K562 (cell line): ENCODE measurements around the gene CDC27.

Source experiments
- ATF7 ChIP-seq: fragments of 450-650 bp; IDR thresholded peaks from 2 replicates; pipeline ENCODE4 v1.7.1; 2014; ENCODE audit warnings: mild to moderate bottlenecking, moderate library complexity
- BDP1 ChIP-seq: IDR thresholded peaks from 3 replicates; pipeline ENCODE4 v1.6.1; 2011; ENCODE audit not compliant: insufficient read length, insufficient read depth
- CTCF ChIP-seq, 3 experiments: IDR thresholded peaks in 2 of 3; conservative IDR thresholded peaks in 1 of 3; 2 replicates each; pipeline ENCODE4 v1.5.1; 2011 to 2012; ENCODE audit warnings: low read length in 3 of 3, mild to moderate bottlenecking in 3 of 3, control low read depth in 2 of 3, improper control_type of control experiment in 1 of 3, inconsistent platforms in 1 of 3, low read depth in 1 of 3, mixed read lengths in 1 of 3, moderate library complexity in 1 of 3; ENCODE audit not compliant: insufficient read depth in 2 of 3
- GATAD2A ChIP-seq: fragments of 450-650 bp; IDR thresholded peaks from 2 replicates; pipeline ENCODE4 v1.6.1; 2017
- NFIC ChIP-seq: fragments of 450-650 bp; IDR thresholded peaks from 2 replicates; pipeline ENCODE4 v1.6.1; 2017; ENCODE audit warnings: mild to moderate bottlenecking, inconsistent platforms
- POLR2AphosphoS5 ChIP-seq: IDR thresholded peaks from 2 replicates; pipeline ENCODE4 v1.6.1; 2011; ENCODE audit warnings: mild to moderate bottlenecking, low read depth, low read length, moderate library complexity; ENCODE audit not compliant: control insufficient read depth, insufficient read depth
- REST ChIP-seq, 2 experiments: fragments of 450-650 bp; formaldehyde crosslinking in 1 of 2; IDR thresholded peaks; 2 replicates each; pipeline versions ENCODE4 v1.4.0 to v1.6.1; 2014 to 2020; ENCODE audit warnings: mild to moderate bottlenecking in 2 of 2, borderline replicate concordance in 1 of 2, low read depth in 1 of 2

- TF ChIP-seq NFIC, result no peak
- no peak for TF ChIP-seq BDP1
- no peak for TF ChIP-seq GATAD2A
- no peak for TF ChIP-seq ATF7
- no peak for TF ChIP-seq POLR2AphosphoS5
- no peak for TF ChIP-seq REST (IDR thresholded peaks at IDR 0.05; ENCODE audit: borderline replicate concordance)
- TF ChIP-seq REST (CRISPR knock-in tag; IDR thresholded peaks at IDR 0.05; ENCODE audit: low read depth), result no peak
- no peak for TF ChIP-seq CTCF (IDR thresholded peaks at IDR 0.05 in 2 of 3, conservative IDR thresholded peaks at IDR 0.05 in 1 of 3; ENCODE audit: insufficient read depth in 2 of 3, low read depth in 1 of 3, low read length in 3 of 3)
Measured at GRCh38 chr17:47180337-47180736, 8.8 kb downstream of the CDC27 start.
